Astrocyte (in vitro differentiated cells and primary cell): ENCODE measurements around the gene IFNGR2. TPM values are rescaled to one million over a fixed set of nuclear protein-coding genes. Genes with fewer than 3 reads are reported as not detected.

ENCODE experiments used
- DNase-seq: peaks from one replicate; pipeline ENCODE4 v3.0.0-alpha.2; 2010; ENCODE audit warnings: low read depth
- FAIRE-seq: peaks from 2 replicates; lab custom pipeline; 2011; peaks lifted over from hg19 to GRCh38; lab: Jason Lieb, UNC
- H2AFZ ChIP-seq: 2 replicates; pipeline ENCODE4 v1.6.0; 2012; ENCODE audit warnings: low read depth, low read length, inconsistent platforms
- H3K27ac ChIP-seq: 2 replicates; pipeline ENCODE4 v1.5.1; 2011; ENCODE audit warnings: low read depth, low read length, inconsistent platforms
- H3K27me3 ChIP-seq: 2 replicates; pipeline ENCODE4 v1.6.0; 2011; ENCODE audit warnings: low read length, inconsistent platforms; ENCODE audit not compliant: insufficient read depth
- H3K36me3 ChIP-seq: 2 replicates; pipeline ENCODE4 v1.5.1; 2011; ENCODE audit warnings: low read length, inconsistent platforms; ENCODE audit not compliant: insufficient read depth
- H3K4me1 ChIP-seq: 2 replicates; pipeline ENCODE4 v1.5.1; 2011; ENCODE audit warnings: low read length, inconsistent platforms; ENCODE audit not compliant: insufficient read depth
- H3K4me2 ChIP-seq: 2 replicates; pipeline ENCODE4 v1.6.0; 2012; ENCODE audit warnings: low read length, inconsistent platforms
- H3K4me3 ChIP-seq: 2 replicates; pipeline ENCODE4 v1.5.1; 2011; ENCODE audit warnings: low read depth, mild to moderate bottlenecking, low read length, inconsistent platforms; ENCODE audit not compliant: insufficient read depth
- H3K79me2 ChIP-seq: 2 replicates; pipeline ENCODE4 v1.6.0; 2012; ENCODE audit warnings: mild to moderate bottlenecking, low read length, inconsistent platforms; ENCODE audit not compliant: insufficient read depth
- H3K9ac ChIP-seq: 2 replicates; pipeline ENCODE4 v1.6.0; 2012; ENCODE audit warnings: mild to moderate bottlenecking, low read length, inconsistent platforms
- H3K9me3 ChIP-seq: 2 replicates; pipeline ENCODE4 v1.5.1; 2012; ENCODE audit warnings: low read depth, mild to moderate bottlenecking, low read length, inconsistent platforms; ENCODE audit not compliant: insufficient read depth
- H4K20me1 ChIP-seq: 2 replicates; pipeline ENCODE4 v1.6.0; 2012; ENCODE audit warnings: low read length, inconsistent platforms; ENCODE audit not compliant: insufficient read depth
- H3K27ac Mint-ChIP-seq: one replicate; pipeline ENCODE4 v1.8.0; 2021; ENCODE audit warnings: mild to moderate bottlenecking, mixed read lengths; ENCODE audit not compliant: unreplicated experiment
- H3K27me3 Mint-ChIP-seq: one replicate; pipeline ENCODE4 v1.8.0; 2021; ENCODE audit warnings: low read depth, mixed read lengths; ENCODE audit not compliant: unreplicated experiment
- H3K36me3 Mint-ChIP-seq: one replicate; pipeline ENCODE4 v1.8.0; 2021; ENCODE audit warnings: low read depth, mixed read lengths; ENCODE audit not compliant: unreplicated experiment
- H3K4me1 Mint-ChIP-seq: one replicate; pipeline ENCODE4 v1.8.0; 2021; ENCODE audit warnings: low read depth, mixed read lengths; ENCODE audit not compliant: unreplicated experiment
- H3K4me3 Mint-ChIP-seq: one replicate; pipeline ENCODE4 v1.8.0; 2021; ENCODE audit warnings: mild to moderate bottlenecking, moderate library complexity, mixed read lengths; ENCODE audit not compliant: unreplicated experiment
- H3K9me3 Mint-ChIP-seq: one replicate; pipeline ENCODE4 v1.8.0; 2021; ENCODE audit warnings: mild to moderate bottlenecking, mixed read lengths; ENCODE audit not compliant: unreplicated experiment
- EZH2 ChIP-seq: IDR thresholded peaks from 2 replicates; pipeline ENCODE4 v1.6.1; 2012; ENCODE audit warnings: mild to moderate bottlenecking, low read length, inconsistent platforms; ENCODE audit not compliant: insufficient read depth
- total RNA-seq: library from RNA; stranded (reverse); gene quantifications from 2 replicates; pipeline ENCODE4 v1.2.1, GENCODE V29; 2021
- TF ChIP-seq, protein P1 (sequence below): IDR thresholded peaks from 2 replicates; pipeline ENCODE4 v1.5.1; 2011; ENCODE audit warnings: low read depth, mild to moderate bottlenecking, inconsistent platforms, low read length, moderate library complexity; ENCODE audit not compliant: insufficient read depth

Gene IFNGR2
- total RNA-seq, 1 donor from 2014 or later: 58.9 TPM

DNA sequence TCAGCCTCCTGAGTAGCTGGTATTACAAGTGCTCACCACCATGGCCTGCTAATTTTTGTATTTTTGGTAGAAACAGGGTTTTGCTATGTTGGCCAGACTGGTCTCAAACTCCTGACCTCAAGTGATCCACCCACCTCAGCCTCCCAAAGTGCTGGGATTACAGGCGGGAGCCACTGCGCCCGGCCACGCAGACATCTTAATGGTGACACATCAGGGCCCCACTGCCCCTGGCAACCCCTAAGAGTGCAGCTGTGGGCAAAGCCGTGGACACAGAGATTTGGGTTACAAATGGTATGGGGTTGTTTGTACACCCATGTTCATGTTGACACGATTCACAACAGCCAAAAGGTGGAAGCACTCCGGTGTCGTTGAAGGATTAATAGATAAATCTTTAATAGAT is 29.8 kb downstream of the IFNGR2 start:
- Histone ChIP-seq H3K27ac (no peak overlapping the region), H3K4me1 (peaks cover 18% of the 10 kb centered on the region), H3K9me3 (no peaks in the 10 kb centered on the region), H3K4me3 (no peak overlapping the region), H3K4me2 (no peak overlapping the region), H3K79me2 (no peaks in the 10 kb centered on the region), H3K36me3 (peaks cover 46% of the 10 kb centered on the region), H3K27me3 (no peaks in the 10 kb centered on the region), H3K9ac (no peak overlapping the region), H4K20me1 (peaks cover 27% of the 10 kb centered on the region), H2AFZ (no peak overlapping the region)
- H3K4me1 Mint-ChIP-seq: peaks cover 18% of the 10 kb centered on the region
- no peak overlapping the region for H3K4me3 Mint-ChIP-seq
- H3K36me3 Mint-ChIP-seq: peaks cover 18% of the 10 kb centered on the region
- TF ChIP-seq EZH2: no peak
- TF ChIP-seq, protein P1, sequence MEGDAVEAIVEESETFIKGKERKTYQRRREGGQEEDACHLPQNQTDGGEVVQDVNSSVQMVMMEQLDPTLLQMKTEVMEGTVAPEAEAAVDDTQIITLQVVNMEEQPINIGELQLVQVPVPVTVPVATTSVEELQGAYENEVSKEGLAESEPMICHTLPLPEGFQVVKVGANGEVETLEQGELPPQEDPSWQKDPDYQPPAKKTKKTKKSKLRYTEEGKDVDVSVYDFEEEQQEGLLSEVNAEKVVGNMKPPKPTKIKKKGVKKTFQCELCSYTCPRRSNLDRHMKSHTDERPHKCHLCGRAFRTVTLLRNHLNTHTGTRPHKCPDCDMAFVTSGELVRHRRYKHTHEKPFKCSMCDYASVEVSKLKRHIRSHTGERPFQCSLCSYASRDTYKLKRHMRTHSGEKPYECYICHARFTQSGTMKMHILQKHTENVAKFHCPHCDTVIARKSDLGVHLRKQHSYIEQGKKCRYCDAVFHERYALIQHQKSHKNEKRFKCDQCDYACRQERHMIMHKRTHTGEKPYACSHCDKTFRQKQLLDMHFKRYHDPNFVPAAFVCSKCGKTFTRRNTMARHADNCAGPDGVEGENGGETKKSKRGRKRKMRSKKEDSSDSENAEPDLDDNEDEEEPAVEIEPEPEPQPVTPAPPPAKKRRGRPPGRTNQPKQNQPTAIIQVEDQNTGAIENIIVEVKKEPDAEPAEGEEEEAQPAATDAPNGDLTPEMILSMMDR: no peak
- H3K9me3 Mint-ChIP-seq: no peaks in the 10 kb centered on the region
- FAIRE-seq (no peak), DNase-seq (no peak)
- H3K27me3 Mint-ChIP-seq: no peaks in the 10 kb centered on the region
- H3K27ac Mint-ChIP-seq: no peak overlapping the region

- H3K4me3 ChIP-seq: no peak overlapping the region
- Mint-ChIP-seq H3K27ac (peak overlapping the region; percentile 58), H3K36me3 (peaks cover 18% of the 10 kb centered on the region), H3K4me1 (peaks cover 18% of the 10 kb centered on the region), H3K27me3 (no peaks in the 10 kb centered on the region), H3K9me3 (no peaks in the 10 kb centered on the region), H3K4me3 (peak overlapping the region; percentile 66)
- no peak for TF ChIP-seq EZH2
- TF ChIP-seq, protein P1: no peak
- peaks cover 26% of the 10 kb centered on the region for H4K20me1 ChIP-seq
- peaks cover 18% of the 10 kb centered on the region for H3K4me1 ChIP-seq
- FAIRE-seq: no peak
- H3K27ac ChIP-seq: no peak overlapping the region
- no peak overlapping the region for H3K9ac ChIP-seq
- no peaks in the 10 kb centered on the region for H3K79me2 ChIP-seq
- H3K27me3 ChIP-seq: no peaks in the 10 kb centered on the region
- H3K36me3 ChIP-seq: peaks cover 45% of the 10 kb centered on the region
- no peak overlapping the region for H3K4me2 ChIP-seq
- DNase-seq: no peak
- H2AFZ ChIP-seq: no peak overlapping the region
- H3K9me3 ChIP-seq: no peaks in the 10 kb centered on the region
Measured at GRCh38 chr21:33433425-33434114, 30.4 kb downstream of the IFNGR2 start.

- peak overlapping the region; percentile 63 for H3K9ac ChIP-seq
- DNase-seq (peak; percentile 90), FAIRE-seq (peak; percentile 84)
- no peak overlapping the region for H3K4me3 ChIP-seq
- peak overlapping the region; percentile 85 for H3K27ac Mint-ChIP-seq
- peaks cover 18% of the 10 kb centered on the region for H3K4me1 Mint-ChIP-seq
- H3K4me2 ChIP-seq: peak overlapping the region; percentile 74
- H4K20me1 ChIP-seq: peaks cover 28% of the 10 kb centered on the region
- H3K4me1 ChIP-seq: peaks cover 18% of the 10 kb centered on the region
- no peak for TF ChIP-seq EZH2
- TF ChIP-seq, protein P1: no peak
- no peaks in the 10 kb centered on the region for H3K27me3 Mint-ChIP-seq
- peaks cover 15% of the 10 kb centered on the region for H3K36me3 Mint-ChIP-seq
- no peak overlapping the region for H3K4me3 Mint-ChIP-seq
- H3K36me3 ChIP-seq: peaks cover 44% of the 10 kb centered on the region
- H3K27ac ChIP-seq: peak overlapping the region; percentile 80
- H3K27me3 ChIP-seq: no peaks in the 10 kb centered on the region
- no peaks in the 10 kb centered on the region for H3K9me3 ChIP-seq
- H2AFZ ChIP-seq: no peak overlapping the region
- H3K9me3 Mint-ChIP-seq: no peaks in the 10 kb centered on the region
- no peaks in the 10 kb centered on the region for H3K79me2 ChIP-seq
Measured at GRCh38 chr21:33434770-33435360, 31.7 kb downstream of the IFNGR2 start.
